DLD1 (cell line): ENCODE measurements around the gene DNAJC27.

Experiments used
- in situ Hi-C: cut with HindIII; loops from 2 replicates; pipeline ENCODE4 v1.10.0; 2017; ENCODE audit warnings: low sequenced_read_pairs

DNAJC27 gene

DNA sequence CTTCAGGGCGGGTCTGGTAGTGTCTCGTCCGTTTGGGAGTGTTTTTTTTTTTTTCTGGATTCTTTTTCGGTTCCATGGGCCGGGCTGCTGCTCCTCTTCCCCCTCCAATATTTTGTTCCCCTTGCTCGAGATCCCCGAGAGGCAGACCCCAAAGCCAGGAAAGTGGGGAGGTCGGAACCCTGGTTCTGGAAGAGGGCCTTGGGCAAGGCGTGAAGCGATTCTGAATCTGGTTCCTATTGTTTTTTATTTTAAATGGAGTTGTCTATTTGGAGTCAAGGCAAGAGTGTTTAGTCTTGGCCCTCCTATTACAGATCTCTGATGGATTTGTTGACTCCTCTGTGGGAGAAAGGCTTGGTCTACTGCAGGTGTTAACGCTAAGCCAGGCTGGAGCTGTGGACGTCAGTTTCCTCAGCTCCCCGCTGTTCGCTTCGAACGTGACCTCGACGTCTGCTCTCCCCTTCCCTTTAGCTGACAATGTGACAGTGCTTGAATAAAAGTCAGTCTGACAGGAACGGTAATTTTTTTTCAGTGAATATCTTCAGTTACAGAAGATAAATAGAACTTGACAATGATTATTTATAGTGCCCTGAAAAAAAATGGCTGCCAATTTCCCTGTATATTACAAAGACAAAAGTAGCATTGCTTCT lies 683 bp upstream of the DNAJC27 start:
- in situ Hi-C loops: no loop called here

DNA sequence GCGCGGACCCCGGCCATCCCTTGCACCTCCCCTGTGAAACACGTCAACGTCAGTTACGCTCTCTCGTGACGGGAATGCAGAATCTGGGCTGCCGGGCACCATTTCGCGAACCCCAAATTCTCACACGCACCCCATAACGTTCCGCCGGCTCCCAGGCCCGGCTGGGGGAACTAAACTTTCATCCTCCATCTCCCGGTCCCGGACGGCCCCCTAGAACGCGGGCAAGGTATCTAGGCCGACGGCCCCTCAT lies 544 bp downstream of the DNAJC27 start:
- in situ Hi-C loops: no loop called here

DNA sequence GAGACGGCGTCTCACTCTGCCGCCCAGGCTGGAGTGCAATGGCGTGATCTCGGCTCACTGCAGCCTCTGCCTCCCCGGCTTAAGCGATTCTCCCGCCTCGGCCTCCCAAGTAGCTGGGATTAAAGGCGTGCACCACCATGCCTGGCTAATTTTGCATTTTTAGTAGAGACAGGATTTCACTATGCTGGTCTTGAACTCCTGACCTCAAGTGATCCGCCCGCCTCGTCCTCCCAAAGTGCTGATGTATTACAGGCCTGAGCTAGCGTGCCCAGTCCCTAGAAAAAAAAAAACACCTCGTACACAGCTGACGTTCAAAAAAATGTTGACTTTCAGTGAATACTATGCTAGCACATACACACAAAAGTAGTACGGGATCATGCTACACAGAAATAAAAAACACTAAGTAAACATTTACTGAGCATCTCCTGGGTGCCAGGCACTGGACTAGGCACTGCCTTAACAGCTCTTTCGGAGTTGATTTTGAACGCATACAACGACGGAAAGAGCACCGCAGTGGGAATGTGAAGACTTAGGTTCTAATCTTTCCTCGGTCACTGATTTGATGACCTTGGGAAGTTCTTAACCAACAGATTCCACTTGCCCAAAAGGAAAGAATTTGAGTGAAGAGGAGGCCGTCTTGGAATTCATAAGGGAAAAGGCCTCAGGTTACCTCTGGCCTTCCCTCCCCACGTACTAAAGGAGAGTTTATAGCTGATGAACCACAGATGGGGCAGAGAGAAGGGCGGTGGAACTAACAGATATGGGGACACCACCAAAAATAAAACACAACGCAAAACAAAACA lies 1.1 kb downstream of the DNAJC27 start:
- in situ Hi-C loops: no loop called here

DNA sequence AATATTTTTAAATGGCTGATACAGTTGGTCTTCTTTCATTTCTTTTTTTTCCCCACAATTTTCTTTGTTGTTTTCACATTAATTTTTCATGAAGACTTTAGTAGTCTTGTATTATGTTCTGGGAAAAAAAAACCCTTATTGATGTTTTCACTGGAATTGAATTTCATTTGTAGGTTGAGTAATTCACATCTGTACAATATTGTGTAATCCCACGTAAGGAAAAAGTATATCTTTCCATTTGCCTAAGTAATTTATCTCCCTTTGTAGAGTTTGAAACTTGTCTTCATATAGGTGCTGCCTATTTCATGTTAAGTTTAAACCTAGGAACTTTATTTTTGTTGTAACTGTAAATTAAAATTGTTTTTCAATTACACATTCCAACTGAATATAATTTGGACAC lies 2.0 kb downstream of the DNAJC27 start:
- in situ Hi-C loops: no loop called here

DNA sequence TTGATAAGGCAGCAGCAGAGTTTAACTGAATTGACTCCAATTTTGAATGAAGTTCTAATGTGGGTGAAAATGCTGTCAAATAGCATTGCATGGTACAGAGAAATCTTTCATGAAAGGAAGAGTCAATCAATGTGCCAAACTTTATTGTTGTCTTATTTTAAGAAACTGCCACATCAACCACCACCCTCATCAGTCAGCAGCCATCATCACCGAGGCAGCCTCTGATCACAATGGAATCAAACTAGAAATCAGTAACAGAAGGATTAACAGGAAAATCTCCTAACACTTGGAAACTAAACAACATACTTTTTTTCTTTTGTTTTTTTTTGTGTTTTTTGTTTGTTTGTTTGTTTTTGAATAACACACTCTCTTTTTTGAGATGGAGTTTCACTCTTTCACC lies 9.9 kb downstream of the DNAJC27 start:
- in situ Hi-C loops: no loop called here

DNA sequence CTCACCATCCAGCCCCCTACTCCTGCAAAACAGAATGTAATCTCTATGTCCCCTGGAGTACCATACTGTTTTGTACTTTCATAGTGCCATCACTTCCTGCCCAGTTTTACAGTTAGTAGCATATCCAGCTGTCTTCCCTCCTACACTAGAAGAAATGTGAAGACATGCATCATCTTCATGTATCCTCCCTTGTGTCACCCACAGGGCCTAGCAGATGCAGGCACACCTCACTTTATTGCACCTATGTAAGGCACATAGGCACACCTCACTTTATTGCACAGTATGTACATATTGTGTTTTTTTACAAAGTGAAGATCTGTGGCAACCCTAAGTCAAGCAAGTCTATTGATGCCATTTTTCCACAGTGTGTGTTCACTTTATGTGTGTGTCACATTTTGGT lies 12.0 kb downstream of the DNAJC27 start:
- in situ Hi-C loops: no loop called here

DNA sequence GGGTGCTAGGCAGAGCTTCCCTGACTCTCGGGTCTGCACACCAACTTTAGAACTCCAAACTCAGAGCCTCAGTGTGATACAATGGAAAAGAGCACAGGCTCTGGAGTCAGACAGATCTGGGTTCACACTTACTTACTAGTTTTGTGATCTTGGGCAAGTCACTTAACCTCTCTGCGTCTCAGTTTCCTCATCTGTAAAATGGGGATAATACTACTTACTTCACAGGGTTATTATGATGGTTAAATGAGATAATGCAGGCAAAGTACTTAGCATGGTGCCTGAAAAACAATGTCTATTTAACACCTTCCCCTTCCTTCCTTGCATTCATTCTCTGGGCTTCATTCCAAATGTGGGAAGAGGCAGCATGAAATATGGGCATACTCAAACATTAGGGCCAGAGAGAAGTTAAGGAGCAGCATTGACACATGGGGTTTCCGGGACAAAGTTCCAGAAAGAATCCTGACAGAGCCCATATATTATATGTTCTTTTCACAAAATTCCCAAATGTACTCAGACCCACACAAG lies 13.3 kb downstream of the DNAJC27 start:
- in situ Hi-C loops: no loop called here

DNA sequence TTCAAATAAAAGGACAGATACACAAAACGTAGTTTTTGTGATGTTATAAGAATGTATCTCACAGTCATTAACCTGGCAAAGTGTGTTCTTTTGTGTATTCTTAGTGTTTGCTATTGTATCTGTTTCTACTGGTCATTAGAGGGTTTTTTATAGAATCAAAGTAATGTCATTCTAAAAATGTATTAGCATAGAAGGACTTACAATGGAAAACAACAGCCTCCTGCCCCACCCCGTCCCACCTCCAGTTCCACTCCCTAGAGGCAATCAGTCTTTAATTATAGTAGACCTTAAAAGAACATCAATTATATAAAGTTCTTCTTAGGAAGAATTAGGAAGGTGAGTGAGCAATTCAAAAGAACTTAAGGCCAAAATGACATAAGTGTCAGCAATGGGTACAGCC lies 13.8 kb downstream of the DNAJC27 start:
- in situ Hi-C loops: no loop called here

DNA sequence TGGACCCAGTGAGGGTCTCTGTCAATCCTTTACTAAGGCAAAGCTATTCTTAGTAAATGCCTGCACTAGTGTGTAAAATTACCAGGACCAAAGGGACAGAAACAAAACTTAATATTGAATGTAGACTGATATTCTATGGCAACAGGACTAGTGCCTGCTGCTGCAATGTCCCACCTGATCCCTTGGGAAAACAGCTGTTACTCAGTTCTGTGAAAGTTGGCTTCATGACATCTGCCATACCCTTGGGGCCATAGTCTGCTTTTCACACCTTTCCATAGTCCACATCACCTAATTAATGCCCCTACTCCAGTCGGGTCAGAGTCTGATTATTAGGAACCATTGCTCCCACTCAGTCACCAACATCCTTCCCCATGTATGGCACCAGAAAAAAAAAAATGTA lies 14.5 kb downstream of the DNAJC27 start:
- in situ Hi-C loops: no loop called here

DNA sequence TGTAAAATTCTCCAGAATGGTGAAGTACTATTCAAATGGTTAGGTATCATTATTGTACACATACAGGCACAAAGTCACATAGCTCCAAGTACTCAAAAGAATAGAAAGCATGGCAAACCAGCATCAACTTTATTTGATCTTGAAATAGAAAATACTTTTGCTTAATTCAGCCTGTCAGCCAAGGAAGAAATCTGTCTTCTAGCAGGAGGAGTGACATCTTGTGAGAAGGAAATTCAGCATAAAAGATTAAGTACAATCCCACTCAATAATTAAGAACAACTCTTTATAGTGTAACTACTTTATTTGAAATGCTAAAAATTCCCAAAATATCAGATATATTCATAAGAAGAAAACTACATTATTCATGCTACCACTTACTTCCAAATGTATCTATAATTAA lies 15.8 kb downstream of the DNAJC27 start:
- in situ Hi-C loops: no loop called here

DNA sequence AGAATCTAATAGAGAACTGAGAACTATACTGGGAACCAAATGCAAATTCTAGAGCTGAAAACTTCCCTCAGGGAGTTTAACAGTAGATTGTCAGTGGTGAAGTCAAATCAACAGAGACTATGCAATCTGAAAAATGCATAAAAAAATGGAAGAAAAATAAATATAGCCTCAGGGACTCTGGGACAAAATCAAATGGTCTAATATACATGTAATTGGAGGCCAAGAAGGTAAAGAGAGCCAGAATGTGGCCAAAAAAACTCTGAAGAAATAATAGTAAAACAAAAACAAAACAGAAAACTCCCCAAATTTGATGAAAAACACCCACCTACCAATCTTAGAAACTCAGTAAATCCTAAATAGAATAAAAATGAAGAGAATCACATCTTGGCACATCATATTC lies 16.5 kb downstream of the DNAJC27 start:
- in situ Hi-C loops: no loop called here

DNA sequence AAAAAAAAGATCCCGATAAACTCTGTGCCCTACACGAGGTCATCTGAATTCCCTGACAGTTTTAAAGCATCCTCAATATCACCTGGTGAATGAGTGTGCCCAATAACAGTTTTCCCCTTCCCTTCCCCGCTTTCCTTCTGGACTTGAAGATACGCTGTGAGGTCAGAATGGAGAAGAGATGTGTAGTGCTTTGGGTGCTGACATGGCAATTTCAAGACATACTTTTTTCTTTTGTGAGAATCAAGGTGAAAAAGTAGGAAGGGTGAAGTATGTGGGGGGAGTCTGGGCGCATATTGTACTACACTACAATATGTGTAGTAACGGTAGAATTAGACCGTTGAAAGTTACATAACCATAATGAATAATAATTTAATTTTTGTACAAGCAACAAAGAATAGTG lies 21.7 kb downstream of the DNAJC27 start:
- in situ Hi-C loops: no loop called here

DNA sequence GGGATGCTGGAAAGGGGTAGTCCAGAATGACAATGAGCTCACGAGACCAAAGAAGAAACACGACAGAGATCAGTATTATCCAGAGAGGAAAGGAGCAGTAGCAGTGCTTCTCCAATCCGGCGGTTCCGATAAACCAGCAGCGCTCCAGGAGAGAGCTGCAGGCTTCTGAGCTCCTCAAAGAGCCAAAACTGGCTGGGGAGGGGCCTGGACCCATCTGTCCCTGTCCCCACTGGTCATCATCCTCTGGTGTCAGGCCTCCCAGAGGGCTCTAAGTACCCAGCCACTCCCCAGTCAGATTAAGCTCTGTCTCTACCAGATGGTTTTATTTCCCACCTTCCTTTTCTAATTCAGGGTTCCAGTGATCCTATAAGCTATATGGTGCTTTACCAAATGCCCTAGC lies 23.2 kb downstream of the DNAJC27 start:
- in situ Hi-C loops: no loop called here

DNA sequence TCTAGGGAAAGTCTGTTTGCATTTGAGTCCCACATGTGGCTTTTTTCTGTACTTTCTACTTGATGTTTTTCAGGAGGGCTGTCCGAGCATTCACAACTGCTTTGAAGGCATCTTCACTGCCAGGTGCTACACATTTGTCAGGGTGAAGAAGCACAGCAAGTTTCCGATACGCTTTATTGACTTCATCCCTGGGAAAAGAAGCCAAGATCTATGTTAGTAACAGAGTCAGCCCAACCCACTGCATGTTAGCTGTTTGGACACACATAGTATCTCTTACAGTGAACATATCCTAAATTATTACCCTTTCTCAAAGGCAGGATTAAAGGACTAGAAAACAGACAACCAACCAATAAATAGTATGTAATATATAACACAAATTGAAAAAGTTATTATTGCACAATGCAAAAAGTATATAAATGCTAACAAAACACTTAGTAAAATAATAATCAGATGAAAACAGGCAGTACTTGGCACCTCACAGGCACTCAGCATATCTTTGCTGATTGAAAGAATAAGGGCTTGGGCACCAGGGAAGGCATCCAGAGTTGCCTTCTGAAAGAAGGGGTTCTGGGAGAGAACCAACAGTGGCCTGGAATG lies 24.1 kb downstream of the DNAJC27 start:
- in situ Hi-C loops: no loop called here

DNA sequence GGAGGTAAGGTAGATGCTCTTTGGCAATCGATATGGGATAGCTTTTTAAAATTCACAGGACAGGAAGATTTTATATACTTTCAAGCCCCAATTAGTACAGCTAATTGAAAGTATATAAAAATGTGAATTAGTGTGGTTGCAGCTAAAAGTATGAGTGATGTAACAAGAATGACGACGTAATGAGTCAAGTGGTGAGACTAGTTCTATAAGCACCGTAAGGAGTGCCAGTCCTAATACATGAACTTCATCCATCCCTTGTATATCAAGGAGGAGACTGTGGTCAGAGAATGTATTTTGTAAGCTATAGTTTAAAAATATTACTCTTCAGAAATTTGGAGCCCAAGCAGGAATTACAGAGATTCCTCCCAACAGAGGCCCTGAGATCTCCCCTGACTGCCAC lies 25.8 kb downstream of the DNAJC27 start:
- in situ Hi-C loops: no loop called here

DNA sequence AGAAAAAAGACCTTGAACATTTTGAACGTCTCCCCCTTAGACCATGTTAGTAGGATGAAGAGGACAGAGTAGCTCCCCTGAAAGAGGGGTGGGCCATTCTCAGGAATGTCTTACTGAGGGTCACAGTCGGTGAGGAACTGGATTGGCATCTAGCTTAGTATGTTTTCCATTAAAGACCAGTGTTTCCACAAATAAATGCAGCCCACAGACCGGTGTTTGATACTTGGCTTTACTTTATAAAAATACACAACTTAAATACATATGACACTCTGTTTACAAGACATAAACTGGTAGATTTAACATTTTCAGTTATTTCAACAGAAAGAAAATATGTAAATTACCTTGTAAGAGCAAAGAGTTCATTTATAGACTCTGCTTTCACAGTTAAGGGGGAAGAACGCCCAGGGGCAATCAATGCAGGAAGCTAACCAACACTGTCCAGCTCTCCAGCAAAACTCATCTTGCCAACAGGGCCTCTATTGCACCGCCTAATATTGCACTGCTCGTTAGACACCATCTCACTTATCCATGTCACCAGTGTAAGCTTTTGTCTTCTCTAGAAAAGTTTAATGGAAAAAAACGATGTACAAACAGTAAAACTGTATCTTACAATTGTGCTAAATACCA lies 28.2 kb downstream of the DNAJC27 start:
- in situ Hi-C loops: no loop called here

DNA sequence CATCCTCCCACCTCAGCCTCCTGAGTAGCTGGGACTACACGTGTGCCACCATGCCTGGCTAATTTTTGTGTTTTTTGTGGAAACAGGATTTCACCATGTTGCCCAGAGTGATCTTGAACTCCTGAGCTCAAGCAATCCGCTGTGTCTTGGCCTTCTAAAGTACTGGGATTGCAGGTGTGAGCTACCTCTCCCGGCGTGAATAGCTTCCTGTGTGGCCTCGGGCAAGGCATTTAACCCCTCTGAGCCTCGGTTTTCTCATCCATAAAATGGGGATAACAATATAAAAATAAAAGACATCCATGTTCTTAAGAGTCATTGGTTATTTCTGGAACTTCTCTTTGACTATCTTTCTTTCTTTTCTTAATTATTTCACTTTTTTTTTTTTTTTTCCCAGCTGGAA lies 32.4 kb downstream of the DNAJC27 start:
- in situ Hi-C loops: no loop called here

DNA sequence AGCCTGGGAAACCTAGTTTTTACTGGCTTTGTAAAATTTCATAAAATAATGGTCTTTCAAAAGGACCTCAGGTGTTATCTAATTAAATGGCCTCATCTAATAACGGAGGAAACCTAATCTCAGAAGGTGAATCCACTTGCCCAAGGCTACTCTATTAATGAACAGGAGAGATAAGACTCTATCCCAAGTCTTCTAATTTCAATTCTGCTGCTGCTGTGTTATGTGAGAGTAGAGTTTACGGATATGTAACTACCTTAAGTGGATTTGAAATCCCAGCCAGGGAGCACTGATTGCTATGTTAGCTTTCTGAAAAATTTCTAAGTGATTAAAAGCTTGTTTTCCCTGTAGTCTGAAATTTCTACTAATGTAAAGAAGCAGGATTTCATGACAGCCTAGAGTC lies 34.5 kb downstream of the DNAJC27 start:
- in situ Hi-C loops: no loop called here

DNA sequence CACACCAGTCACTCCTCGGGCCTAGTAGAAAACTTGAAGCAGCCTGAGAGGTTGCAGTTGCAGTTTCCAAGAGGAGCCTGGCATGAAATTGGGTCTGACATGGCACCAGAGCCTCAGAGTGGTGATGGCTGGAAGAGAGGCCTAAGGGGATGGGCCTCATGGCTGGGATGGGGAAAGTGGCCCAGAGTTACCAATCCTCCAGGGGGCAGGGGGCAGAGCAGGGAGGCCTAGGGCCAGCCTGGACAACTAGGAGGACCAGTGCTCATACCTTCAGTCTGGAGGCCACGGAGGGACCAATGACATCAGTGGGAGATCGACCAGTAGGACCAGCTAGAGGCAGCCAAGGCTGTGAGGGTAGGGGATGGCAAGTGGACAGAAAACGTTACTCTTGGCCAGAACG lies 36.6 kb downstream of the DNAJC27 start:
- in situ Hi-C loops: no loop called here

DNA sequence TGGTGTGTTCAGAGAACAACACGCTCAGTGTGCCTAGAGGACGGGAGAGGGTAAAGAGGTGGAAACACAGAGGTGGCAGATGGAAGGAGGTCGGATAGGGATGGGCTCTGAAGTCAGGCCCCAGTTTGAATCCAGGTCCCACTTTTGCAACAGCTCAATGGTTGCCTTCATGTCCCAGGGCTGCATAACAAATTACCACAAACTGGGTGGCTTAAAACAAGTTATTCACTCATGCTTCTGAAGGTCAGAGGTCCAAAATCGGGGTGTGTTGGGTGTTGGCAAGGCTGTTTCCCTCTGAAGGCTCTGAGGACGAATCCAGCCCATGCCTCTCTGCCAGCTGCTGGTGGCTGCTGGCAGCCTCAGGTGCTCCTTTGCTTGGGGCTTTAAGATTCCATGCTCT lies 39.0 kb downstream of the DNAJC27 start:
- in situ Hi-C loops: no loop called here

DNA sequence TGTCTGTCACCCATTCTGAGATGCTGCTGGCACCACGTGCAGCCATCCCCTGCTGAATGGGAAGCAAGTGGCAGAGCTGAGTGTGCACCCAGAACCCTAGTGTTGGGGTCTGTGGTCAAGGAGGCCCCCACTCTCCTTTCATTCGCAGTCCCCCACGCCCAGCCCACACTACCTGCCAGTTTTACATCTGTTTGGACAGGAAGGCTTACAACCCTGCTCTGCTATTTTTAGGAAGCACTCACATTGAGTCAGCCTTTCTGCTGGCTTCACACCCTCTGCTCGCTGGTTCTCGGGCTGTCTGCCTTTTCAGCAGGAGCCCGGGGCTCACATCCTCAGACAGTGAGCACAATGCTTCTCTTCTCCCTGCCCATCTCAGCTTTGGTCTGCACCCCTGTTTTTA lies 41.0 kb downstream of the DNAJC27 start:
- in situ Hi-C loops: no loop called here

DNA sequence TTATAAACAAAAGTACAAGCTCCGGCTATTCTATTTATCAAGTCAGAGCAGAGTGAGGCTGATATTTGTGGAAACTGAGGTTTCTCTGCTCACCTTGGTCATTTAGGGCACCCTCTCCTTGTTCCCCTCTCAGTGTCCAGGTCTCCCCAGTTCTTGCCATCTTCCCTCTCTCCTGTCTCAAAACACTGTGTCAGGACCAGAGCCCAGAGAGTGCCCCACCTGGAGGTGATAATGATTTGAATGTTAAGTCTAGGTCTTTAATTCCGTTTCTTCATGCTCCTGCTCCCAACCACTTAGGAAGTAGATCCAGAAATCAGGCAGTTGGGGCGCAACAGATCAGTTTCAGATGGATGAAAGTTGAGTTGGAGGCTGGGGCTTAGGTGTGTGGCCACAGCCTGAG lies 42.5 kb downstream of the DNAJC27 start:
- in situ Hi-C loops: no loop called here
